IMR-90 (cell line): ENCODE measurements around the gene DICER1. TPM values are rescaled to one million over a fixed set of nuclear protein-coding genes. Genes with fewer than 3 reads are reported as not detected.

Source experiments
- ATAC-seq: fragments of 200-7000 bp; cut with Tn5 transposase; 2 replicates; pipeline ENCODE4 v1.9.1; 2020; ENCODE audit warnings: low read depth, mild to moderate bottlenecking, moderate library complexity
- BruUV-seq: library from RNA; stranded (reverse); fragments of 400-500 nt; replicated peaks from 2 replicates; lab custom pipeline; 2021; lab: Mats Ljungman, UMichigan
- CTCF ChIA-PET: fragments of 300-600 bp; formaldehyde crosslinking; extraction: SDS; loops from one replicate; lab custom pipeline; 2021; ENCODE audit warnings: antibody characterized with exemption; lab: Yijun Ruan, JAX
- POLR2A ChIA-PET: fragments of 300-600 bp; sonication (Branson Sonifier 250); formaldehyde crosslinking; loops from one replicate; lab custom pipeline; 2022; ENCODE audit warnings: antibody characterized with exemption; ENCODE audit not compliant: unreplicated experiment; lab: Charles Lee
- DNase-seq: peaks from one replicate; pipeline ENCODE4 v3.0.0; 2013
- H2AFZ ChIP-seq: replicated peaks from 2 replicates; pipeline ENCODE3; 2013; ENCODE audit warnings: low read length, mild to moderate bottlenecking; ENCODE audit not compliant: poor library complexity
- H2AK5ac ChIP-seq: 2 replicates; pipeline ENCODE4 v1.6.1; 2013; ENCODE audit warnings: low read depth, low read length, inconsistent platforms
- H2AK9ac ChIP-seq: replicated peaks from 2 replicates; pipeline ENCODE3; 2013; ENCODE audit warnings: mild to moderate bottlenecking, low read depth, low read length, moderate library complexity; ENCODE audit not compliant: poor library complexity
- H2BK120ac ChIP-seq: 2 replicates; pipeline ENCODE4 v1.6.1; 2013; ENCODE audit warnings: low read depth, low read length, inconsistent platforms
- H2BK15ac ChIP-seq: 3 replicates; pipeline ENCODE4 v1.6.1; 2013; ENCODE audit warnings: low read depth, low read length, inconsistent platforms
- H2BK20ac ChIP-seq: 2 replicates; pipeline ENCODE4 v1.6.1; 2013; ENCODE audit warnings: low read depth, mild to moderate bottlenecking, inconsistent platforms, low read length, moderate library complexity
- H2BK5ac ChIP-seq: 2 replicates; pipeline ENCODE4 v1.6.1; 2013; ENCODE audit warnings: mild to moderate bottlenecking, low read depth, low read length, inconsistent platforms; ENCODE audit not compliant: poor library complexity, severe bottlenecking
- H3K14ac ChIP-seq: replicated peaks from 2 replicates; pipeline ENCODE4 v1.6.1; 2013; ENCODE audit warnings: low read depth, low read length, inconsistent platforms
- H3K18ac ChIP-seq: 2 replicates; pipeline ENCODE4 v1.6.1; 2013; ENCODE audit warnings: low read depth, low read length, control low read depth
- H3K23ac ChIP-seq: 2 replicates; pipeline ENCODE4 v1.6.1; 2013; ENCODE audit warnings: low read depth, low read length, inconsistent platforms
- H3K27ac ChIP-seq: 2 replicates; pipeline ENCODE4 v1.5.1; 2013; ENCODE audit warnings: mild to moderate bottlenecking, control low read depth, low read length; ENCODE audit not compliant: insufficient read depth
- H3K27me3 ChIP-seq: 2 replicates; pipeline ENCODE4 v1.6.1; 2013; ENCODE audit warnings: low read length; ENCODE audit not compliant: control insufficient read depth, insufficient read depth
- H3K36me3 ChIP-seq: 2 replicates; pipeline ENCODE4 v1.6.1; 2013; ENCODE audit warnings: low read length, mixed read lengths; ENCODE audit not compliant: control insufficient read depth, insufficient read depth
- H3K4ac ChIP-seq: 2 replicates; pipeline ENCODE4 v1.6.1; 2013; ENCODE audit warnings: low read depth, low read length, inconsistent platforms
- H3K4me1 ChIP-seq: 2 replicates; pipeline ENCODE4 v1.6.1; 2013; ENCODE audit warnings: low read length, mixed read lengths; ENCODE audit not compliant: control insufficient read depth, insufficient read depth
- H3K4me2 ChIP-seq: 2 replicates; pipeline ENCODE4 v1.6.1; 2013; ENCODE audit warnings: low read depth, mild to moderate bottlenecking, control low read depth, low read length, moderate library complexity
- H3K4me3 ChIP-seq: 2 replicates; pipeline ENCODE4 v1.5.1; 2013; ENCODE audit warnings: low read depth, mild to moderate bottlenecking, control low read depth, low read length, moderate library complexity; ENCODE audit not compliant: insufficient read depth
- H3K56ac ChIP-seq: 2 replicates; pipeline ENCODE4 v1.6.1; 2013; ENCODE audit warnings: low read length, inconsistent platforms; ENCODE audit not compliant: insufficient read depth; ENCODE audit errors: extremely low read depth
- H3K79me1 ChIP-seq, 2 experiments: 2 replicates each; pipeline ENCODE4 v1.6.1; 2013; ENCODE audit warnings: low read length in 2 of 2, inconsistent platforms in 1 of 2, low read depth in 1 of 2
- H3K9ac ChIP-seq: 2 replicates; pipeline ENCODE4 v1.6.1; 2013; ENCODE audit warnings: low read depth, low read length, control low read depth
- H3K9me1 ChIP-seq: 2 replicates; pipeline ENCODE4 v1.6.1; 2013; ENCODE audit warnings: low read length, inconsistent platforms; ENCODE audit not compliant: insufficient read depth
- H3K9me3 ChIP-seq: 2 replicates; pipeline ENCODE4 v1.6.1; 2013; ENCODE audit warnings: low read length; ENCODE audit not compliant: control insufficient read depth, insufficient read depth
- H4K20me1 ChIP-seq: 2 replicates; pipeline ENCODE4 v1.6.1; 2013; ENCODE audit warnings: low read length, inconsistent platforms; ENCODE audit not compliant: insufficient read depth
- H4K5ac ChIP-seq: 2 replicates; pipeline ENCODE4 v1.6.1; 2013; ENCODE audit warnings: mild to moderate bottlenecking, low read depth, low read length, control low read depth
- H4K8ac ChIP-seq, 2 experiments: 2 replicates each; pipeline ENCODE4 v1.6.1; 2013; ENCODE audit warnings: low read depth in 2 of 2, low read length in 2 of 2, control low read depth in 1 of 2, inconsistent platforms in 1 of 2
- H4K91ac ChIP-seq: 2 replicates; pipeline ENCODE4 v1.6.1; 2013; ENCODE audit warnings: low read depth, low read length, inconsistent platforms; ENCODE audit not compliant: insufficient read depth
- BHLHE40 ChIP-seq: fragments of 150-350 bp; IDR thresholded peaks from 2 replicates; pipeline ENCODE4 v1.6.1; 2016; ENCODE audit warnings: mild to moderate bottlenecking, low read depth, low read length
- CEBPB ChIP-seq: IDR thresholded peaks from 2 replicates; pipeline ENCODE4 v1.6.1; 2012; ENCODE audit warnings: low read depth, low read length, improper control_type of control experiment
- CHD1 ChIP-seq: IDR thresholded peaks from 2 replicates; pipeline ENCODE4 v1.6.1; 2012; ENCODE audit warnings: low read depth, low read length, improper control_type of control experiment
- CTCF ChIP-seq: conservative IDR thresholded peaks from 2 replicates; pipeline ENCODE4 v1.5.1; 2012; ENCODE audit warnings: mild to moderate bottlenecking, low read depth, low read length, improper control_type of control experiment
- ELK1 ChIP-seq: fragments of 150-350 bp; IDR thresholded peaks from 2 replicates; pipeline ENCODE4 v1.6.1; 2016; ENCODE audit warnings: low read depth, mild to moderate bottlenecking, low read length, moderate library complexity, borderline replicate concordance
- MAFK ChIP-seq: IDR thresholded peaks from 2 replicates; pipeline ENCODE4 v1.6.1; 2012; ENCODE audit warnings: low read depth, low read length, improper control_type of control experiment
- MAZ ChIP-seq: IDR thresholded peaks from 2 replicates; pipeline ENCODE4 v1.6.1; 2012; ENCODE audit warnings: low read depth, mild to moderate bottlenecking, low read length, improper control_type of control experiment, moderate library complexity, borderline replicate concordance
- MXI1 ChIP-seq: IDR thresholded peaks from 2 replicates; pipeline ENCODE4 v1.6.1; 2012; ENCODE audit warnings: low read depth, mild to moderate bottlenecking, low read length, moderate library complexity, borderline replicate concordance
- POLR2A ChIP-seq: IDR thresholded peaks from 2 replicates; pipeline ENCODE4 v1.6.1; 2012; ENCODE audit warnings: mild to moderate bottlenecking, low read depth, low read length
- RCOR1 ChIP-seq: IDR thresholded peaks from 2 replicates; pipeline ENCODE4 v1.6.1; 2012; ENCODE audit warnings: mild to moderate bottlenecking, low read length, improper control_type of control experiment; ENCODE audit not compliant: insufficient replicate concordance
- RFX5 ChIP-seq: IDR thresholded peaks from 2 replicates; pipeline ENCODE4 v1.8.0; 2012; ENCODE audit warnings: low read depth, mild to moderate bottlenecking, low read length, moderate library complexity
- SMC3 ChIP-seq: fragments of 150-350 bp; IDR thresholded peaks from 2 replicates; pipeline ENCODE4 v1.6.1; 2016; ENCODE audit warnings: low read depth, mild to moderate bottlenecking, antibody characterized with exemption, low read length, moderate library complexity
- USF2 ChIP-seq: fragments of 150-350 bp; IDR thresholded peaks from 2 replicates; pipeline ENCODE4 v1.6.1; 2017; ENCODE audit warnings: mild to moderate bottlenecking, antibody characterized with exemption, low read length, low read depth
- WGBS, 2 experiments: methylation state at CpG; one replicate each; pipeline versions ENCODE4 v1.1.5 to v1.1.7; 2013; ENCODE audit warnings: missing lambda C conversion rate in 2 of 2; ENCODE audit not compliant: insufficient read length in 1 of 2; ENCODE audit errors: extremely low coverage in 2 of 2; 5-methylcytosine and 5-hydroxymethylcytosine counted together
- dilution Hi-C: fragments of 300-500 bp; cut with HindIII; formaldehyde crosslinking; loops from one replicate; pipeline ENCODE4 v1.14.3; 2018; ENCODE audit warnings: low sequenced_read_pairs; ENCODE audit not compliant: unreplicated experiment
- in situ Hi-C: fragments of 300-500 bp; cut with MboI; formaldehyde crosslinking; loops from 3 replicates; pipeline ENCODE4 v1.14.3; 2019; ENCODE audit warnings: low sequenced_read_pairs, inconsistent platforms, mixed read lengths
- intact Hi-C: fragments of 100-400 bp; cut with micrococcal nuclease; formaldehyde crosslinking; loops from 2 replicates; pipeline ENCODE4 v1.10.0; 2022
- polyA plus RNA-seq, 3 experiments: library from polyadenylated mRNA; depleted of rRNA; stranded (reverse); fragments of >200 nt; gene quantifications; 2 replicates each; pipeline ENCODE4 v1.2.3, GENCODE V29; 2012; ENCODE audit warnings: low replicate concordance in 1 of 3
- total RNA-seq: library from RNA; depleted of rRNA; stranded (reverse); fragments of >200 nt; gene quantifications from 2 replicates; pipeline ENCODE4 v1.2.3, GENCODE V29; 2012

Gene DICER1
- total and polyA plus RNA-seq, 2 of the 4 experiments (the other 2 are of a cell fraction): 9.7 to 49.5 TPM

- Histone ChIP-seq H3K9me1 (no peaks in the 10 kb centered on the region), H4K91ac (no peak overlapping the region), H3K4me1 (peaks cover 2% of the 10 kb centered on the region; the same call in 1 of the 2 replicates), H3K79me1 (peaks cover 0 to 6% of the 10 kb centered on the region in 2 experiments; a peak in 1 of 4 replicates), H2AK9ac (no peak overlapping the region), H4K20me1 (no peaks in the 10 kb centered on the region), H2AFZ (no peak overlapping the region), H3K9me3 (no peaks in the 10 kb centered on the region), H2BK15ac (no peak overlapping the region), H3K27ac (no peak overlapping the region), H3K4me2 (no peak overlapping the region), H4K5ac (no peak overlapping the region), H3K4ac (no peak overlapping the region), H3K23ac (no peak overlapping the region), H3K36me3 (no peaks in the 10 kb centered on the region), H3K18ac (no peak overlapping the region), H2AK5ac (no peak overlapping the region), H2BK20ac (no peak overlapping the region), H3K14ac (no peak overlapping the region), H4K8ac (no peak overlapping the region), H3K9ac (no peak overlapping the region), H3K27me3 (no peaks in the 10 kb centered on the region), H3K56ac (no peak overlapping the region), H2BK120ac (no peak overlapping the region), H2BK5ac (no peak overlapping the region), H3K4me3 (no peak overlapping the region)
- ChIA-PET POLR2A (no interaction called here), CTCF (no interaction called here)
- ATAC-seq (no peak), DNase-seq (no peak)
- intact Hi-C loops: no loop called here
- in situ Hi-C loops: no loop called here
- dilution Hi-C loops: no loop called here
- no TSS peak for BruUV-seq
- TF ChIP-seq MAZ: no peak
- no peak for TF ChIP-seq USF2
- no peak for TF ChIP-seq MAFK
- no peak for TF ChIP-seq CEBPB
- TF ChIP-seq CTCF: no peak
- no peak for TF ChIP-seq BHLHE40
- TF ChIP-seq RCOR1: no peak
- TF ChIP-seq POLR2A: no peak
- TF ChIP-seq ELK1: no peak
- TF ChIP-seq RFX5: no peak
- no peak for TF ChIP-seq CHD1
- no peak for TF ChIP-seq MXI1
- no peak for TF ChIP-seq SMC3
- WGBS, 2 experiments: no CpG with 5 or more reads among the region's 2 CpGs
These were observed 5.3 kb upstream of the DICER1 start for GRCh38 chr14:95162641-95163040.
